Hematopoietic multipotent progenitor cell (in vitro differentiated cells): Measurements from ENCODE around the gene DMRTC1. TPM values are rescaled to one million over a fixed set of nuclear protein-coding genes. Genes with fewer than 3 reads are reported as not detected.
"Not testable (repeated sequence)": the region's sequence is repeated elsewhere in the genome, so short reads cannot be mapped to it uniquely, and the experiment has no call there.

Experiments
- DNase-seq, 3 donors: peaks; one replicate each; pipeline ENCODE4 v3.0.0-alpha.2; 2011 to 2015; ENCODE audit warnings: low read depth in 2 of 3, low spot score in 2 of 3
- total RNA-seq: library from RNA; depleted of rRNA; stranded (reverse); fragments of >200 nt; gene quantifications from one replicate; pipeline ENCODE4 v1.2.3, GENCODE V29; 2012

The DMRTC1 gene, protein sequence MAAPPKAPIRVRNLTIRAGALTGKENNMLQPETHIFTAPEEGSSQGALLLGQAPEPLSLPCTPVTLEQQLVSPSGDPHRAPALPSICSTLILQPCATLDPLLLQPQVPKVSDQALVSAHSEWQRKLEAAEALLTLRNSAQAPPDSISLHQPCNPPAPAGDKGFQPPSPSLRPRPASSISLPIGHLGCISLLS
- total RNA-seq: not detected

DNA sequence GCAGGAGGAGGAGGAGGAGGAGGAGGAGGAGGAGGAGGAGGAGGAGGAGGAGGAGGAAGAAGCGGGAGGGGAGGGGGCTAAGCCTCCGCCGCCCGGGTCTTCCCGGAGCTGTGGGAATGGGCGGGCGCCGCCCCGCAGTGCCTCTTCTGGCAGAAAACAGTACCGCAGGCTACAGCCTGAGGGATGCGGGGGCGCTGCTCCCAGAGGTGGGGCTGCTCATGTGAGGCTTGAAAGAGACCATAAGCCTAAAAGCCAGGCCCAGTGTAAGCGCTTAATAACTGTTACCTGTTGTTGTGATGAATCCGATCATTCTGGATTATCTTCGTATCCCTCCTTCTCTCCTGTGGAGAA, at the start of gene DMRTC1:
DMRTC1 (minus strand) TSS at position 19 of the 351 bp plus-strand sequence. CDS start 68,143 bp downstream, outside the sequence.
- not testable (repeated sequence) for DNase-seq

DNA sequence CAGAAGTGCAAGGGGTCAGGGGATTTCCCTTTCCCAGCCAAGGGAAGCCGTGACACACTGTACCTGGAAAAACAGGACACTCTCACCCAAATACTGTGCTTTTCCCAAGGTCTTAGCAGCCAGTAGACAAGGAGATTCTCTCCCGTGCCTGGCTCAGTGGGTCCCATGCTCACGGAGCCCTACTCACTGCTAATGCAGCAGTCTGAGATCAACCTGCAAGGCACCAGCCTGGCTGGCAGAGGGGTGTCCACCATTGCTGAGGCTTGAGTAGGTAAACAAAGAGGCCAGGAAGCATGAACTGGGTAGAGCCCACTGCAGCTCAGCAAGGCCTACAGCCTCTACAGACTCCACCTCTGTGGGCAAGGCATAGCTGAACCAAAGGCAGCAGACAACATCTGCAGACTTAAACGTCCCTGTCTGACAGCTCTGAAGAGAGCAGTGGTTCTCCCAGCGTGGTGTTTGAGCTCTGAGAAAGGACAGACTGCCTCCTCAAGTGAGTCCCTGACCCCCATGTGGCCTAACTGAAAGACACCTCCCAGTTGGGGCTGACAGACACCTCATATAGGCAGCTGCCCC, 37.3 kb upstream of the DMRTC1 start:
- DNase-seq: not testable (repeated sequence)

DNA sequence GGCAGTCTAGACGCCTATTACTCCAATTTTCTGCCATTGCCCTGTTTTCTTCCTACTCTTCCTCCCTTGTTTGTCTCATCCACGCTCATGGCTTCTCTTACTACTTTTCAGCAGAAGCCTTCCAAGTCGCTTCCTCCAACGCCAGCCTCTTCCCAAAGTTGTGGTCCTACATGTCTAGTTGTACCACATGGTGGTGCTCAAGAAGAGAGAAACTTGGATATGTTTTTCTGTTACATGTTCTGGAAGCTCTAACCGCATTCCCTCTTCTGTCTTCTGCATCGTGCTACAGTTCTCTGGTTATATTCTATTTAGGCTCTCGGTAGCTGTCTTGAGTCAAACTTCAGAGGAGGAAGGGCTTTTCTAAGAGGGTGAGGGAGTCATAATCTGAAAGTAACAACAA, 31.2 kb upstream of the DMRTC1 start:
- DNase-seq: not testable (repeated sequence)

DNA sequence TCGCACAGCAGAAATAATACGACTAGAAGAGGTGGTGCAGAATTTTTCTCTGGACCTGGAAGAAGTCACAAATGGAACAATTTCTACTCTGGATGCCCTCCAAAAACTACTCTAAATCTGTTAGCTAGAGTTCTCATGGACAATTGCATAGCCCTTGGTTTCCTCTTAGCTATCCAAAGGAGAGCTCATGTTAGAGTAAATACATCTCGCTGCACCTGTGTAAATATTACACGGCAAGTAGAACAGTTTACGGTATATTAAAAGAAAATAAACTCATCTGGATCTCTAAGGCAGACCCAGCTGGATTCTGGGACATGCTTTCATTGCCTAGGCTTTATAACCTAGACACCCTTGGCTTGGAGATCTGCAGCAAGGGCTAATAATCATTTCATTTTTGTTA, 28.2 kb upstream of the DMRTC1 start:
- not testable (repeated sequence) for DNase-seq

DNA sequence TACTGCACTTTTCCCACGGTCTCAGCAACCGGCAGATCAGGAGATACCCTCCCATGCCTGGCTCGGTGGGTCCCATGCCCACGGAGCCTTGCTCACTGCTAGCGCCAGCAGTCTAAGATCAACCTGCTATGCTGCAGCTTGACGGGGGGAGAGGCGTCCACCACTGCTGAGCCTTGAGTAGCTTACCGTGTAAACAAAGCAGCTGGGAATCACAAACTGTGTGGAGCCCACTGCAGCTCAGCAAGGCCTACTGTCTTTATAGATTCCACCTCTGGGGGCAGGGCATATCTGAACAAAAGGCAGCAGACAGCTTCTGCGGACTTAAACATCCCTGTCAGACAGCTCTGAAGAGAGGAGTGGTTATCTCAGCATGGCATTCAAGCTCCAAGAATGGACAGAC, 16.3 kb upstream of the DMRTC1 start:
- not testable (repeated sequence) for DNase-seq

DNA sequence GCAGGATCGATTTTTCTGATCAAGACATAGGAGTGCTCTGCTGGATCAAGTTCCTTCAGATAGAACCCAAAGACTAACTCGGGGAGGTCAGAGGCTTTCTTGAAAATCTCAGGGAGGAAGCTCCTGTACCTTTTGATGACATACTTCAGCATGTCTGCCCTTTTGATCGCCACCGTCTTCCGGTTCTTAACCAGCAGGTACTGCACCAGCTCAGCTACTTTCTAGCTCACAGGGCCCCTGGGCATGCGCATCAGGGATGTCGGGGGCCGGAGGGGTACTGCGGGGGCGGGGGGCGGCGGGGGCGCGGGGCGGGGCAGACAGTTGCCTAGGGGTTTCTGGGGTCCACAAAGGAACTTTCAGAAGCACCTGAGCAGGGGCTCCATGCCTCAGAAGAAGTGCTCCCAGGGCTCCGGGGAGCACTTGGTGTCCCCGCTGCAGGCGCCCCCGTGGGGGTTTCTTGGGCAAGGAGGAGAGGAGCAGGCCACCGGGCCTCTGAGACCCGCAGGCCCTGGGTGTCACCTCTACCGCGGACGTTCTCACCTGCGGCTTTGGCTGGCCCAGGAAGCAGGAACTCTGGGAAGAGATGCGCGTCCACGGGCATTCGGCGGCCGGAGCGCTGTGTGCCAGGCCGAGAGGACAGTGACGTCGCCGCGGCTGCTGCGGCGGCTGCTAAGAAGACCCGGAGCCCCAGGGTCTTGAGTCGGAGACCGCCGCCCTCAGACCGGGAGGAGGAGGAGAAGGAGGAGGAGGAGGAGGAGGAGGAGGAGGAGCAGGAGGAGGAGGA, 410 bp downstream of the DMRTC1 start:
- DNase-seq: not testable (repeated sequence)

DNA sequence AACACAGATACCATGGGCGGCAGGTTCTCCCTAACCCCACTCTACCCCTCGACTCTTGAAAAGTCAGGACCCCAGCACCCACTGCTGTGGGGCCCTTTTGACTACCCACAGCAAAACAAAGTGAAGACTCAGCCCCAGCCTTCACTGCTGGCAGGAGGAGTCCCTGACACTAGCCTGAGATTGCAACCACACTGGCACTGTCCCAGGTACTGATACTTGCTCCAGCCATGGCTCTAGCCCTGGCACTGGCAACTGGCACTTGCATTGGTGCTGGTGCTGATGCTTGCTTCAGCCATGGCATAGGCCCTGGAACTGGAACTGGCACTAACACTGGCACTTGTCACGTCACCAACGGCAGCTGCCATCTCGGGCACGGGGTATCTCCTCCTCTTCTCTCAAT, 1.4 kb downstream of the DMRTC1 start:
- DNase-seq: not testable (repeated sequence)

DNA sequence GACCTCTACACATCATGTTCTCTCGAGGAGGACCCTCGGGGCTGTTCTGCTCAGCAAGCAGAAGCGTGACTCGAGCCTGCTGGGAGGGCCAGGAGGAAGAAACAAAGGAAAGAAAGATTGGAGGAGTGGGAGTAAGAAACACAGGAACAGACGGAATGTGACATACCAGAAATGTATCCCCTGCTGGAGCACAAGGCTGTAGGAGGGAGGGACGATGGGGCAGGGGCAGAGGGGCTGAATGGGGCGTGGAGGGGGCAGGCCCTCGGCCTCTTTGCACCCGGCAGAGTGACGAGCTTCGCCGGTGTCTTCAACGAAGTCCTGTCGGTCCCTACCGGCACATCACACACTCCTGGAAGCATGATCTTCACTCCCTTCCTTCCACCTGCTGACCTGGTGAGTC, 5.7 kb downstream of the DMRTC1 start, which contains the start of gene FAM236A:
FAM236A (plus strand) TSS at position 301 of the 400 bp plus-strand sequence; CDS start at position 358, 57 bp downstream.
- not testable (repeated sequence) for DNase-seq

DNA sequence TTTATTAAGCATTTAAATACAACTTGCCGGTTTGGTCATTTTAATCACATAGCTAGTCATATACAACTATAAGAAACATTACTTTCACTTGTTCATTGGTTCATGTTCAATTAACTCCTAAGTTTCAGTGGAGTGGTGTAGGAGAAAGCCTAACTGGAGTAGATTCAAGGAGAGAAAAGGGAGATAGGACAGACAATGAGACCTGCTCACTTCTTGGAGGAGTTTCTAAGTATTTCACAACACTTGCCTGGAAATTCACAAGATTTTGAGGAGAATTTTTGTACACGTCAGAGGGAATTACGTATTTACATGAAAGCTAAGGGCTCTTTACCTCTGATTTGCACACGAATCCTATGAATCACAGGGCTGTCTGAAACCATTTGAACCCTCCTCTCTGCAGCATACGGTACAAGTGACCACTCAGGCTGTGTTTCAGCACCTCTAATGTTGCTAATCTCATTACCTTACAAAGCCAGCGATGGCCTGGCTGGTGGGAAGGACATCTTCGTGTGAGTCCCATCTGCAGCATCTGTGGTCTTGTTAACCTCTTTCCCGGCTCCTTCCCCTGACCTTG, 6.7 kb downstream of the DMRTC1 start:
- not testable (repeated sequence) for DNase-seq

DNA sequence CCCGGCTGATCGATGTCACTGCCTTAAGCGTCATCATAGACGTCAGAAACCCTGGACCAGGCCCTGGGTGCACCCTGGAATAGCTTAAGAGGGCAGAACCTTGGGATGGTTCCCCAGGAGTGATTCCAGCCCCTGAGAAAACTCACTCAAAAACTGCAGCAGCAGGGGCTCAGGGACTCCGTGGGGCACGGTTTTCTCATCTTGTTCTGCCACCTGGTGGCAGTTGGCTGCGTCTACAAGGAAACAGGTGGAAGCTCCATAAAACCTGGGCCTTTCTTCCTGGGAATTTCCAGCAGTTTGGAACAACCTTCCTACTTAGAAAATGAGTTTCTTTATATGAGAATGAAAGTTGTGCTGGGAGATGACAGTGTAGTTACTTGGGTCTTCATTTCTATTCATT, 7.2 kb downstream of the DMRTC1 start:
- DNase-seq: not testable (repeated sequence)

DNA sequence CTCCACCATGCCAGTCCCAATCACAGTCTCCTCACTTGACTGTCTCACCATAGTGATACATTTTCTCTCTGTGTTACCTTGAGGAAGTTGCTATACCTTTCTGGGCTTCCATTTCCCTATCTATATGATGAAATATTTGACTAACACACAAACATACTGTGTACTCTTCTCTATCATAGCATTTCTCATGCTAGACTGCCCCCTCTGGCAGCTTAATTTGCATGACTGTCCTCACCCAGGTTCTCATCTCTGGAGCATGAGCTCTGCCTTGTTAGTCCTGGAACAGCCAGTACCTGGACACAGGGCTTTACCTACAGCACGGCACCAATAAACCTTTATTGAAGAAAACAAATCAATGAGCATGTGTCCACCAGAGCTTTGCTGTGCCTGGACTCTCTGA, 11.4 kb downstream of the DMRTC1 start:
- not testable (repeated sequence) for DNase-seq

DNA sequence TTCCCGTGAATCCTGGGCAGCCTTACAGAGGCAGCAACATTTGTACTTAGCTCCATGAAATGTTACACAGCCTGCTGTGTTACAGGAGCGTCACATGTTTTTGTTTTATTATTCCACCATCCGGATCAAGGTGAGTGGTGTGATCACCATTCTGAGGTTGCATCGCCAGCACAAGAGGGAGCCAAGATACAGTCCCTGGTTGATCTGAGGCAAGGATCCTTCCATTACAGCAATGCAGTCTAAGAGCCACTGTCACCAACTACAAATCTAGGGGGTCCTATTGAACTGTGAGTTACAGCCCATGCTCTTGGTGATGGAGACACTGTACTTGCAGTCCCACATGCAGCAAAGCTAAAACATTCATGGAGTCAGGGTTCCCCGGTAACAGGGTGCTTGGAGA, 27.5 kb downstream of the DMRTC1 start:
- DNase-seq: not testable (repeated sequence)

DNA sequence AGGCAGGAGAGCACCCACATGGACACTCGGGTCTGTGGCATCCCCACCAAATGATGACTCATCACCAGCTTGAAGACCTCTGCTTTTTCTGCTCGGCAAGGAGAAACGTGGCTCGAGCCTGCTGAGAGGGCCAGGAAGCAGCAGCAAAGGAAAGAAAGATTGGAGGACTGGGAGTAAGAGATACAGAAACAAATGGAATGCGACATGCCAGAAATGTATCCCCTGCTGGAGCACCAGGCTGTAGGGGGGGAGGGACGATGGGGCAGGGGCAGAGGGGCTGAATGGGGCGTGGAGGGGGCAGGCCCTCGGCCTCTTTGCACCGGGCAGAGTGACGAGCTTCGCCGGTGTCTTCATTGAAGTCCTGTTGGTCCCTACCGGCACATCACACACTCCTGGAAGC, 31.3 kb downstream of the DMRTC1 start, which contains the start of gene FAM236C:
FAM236C (plus strand) TSS at position 301 of the 400 bp plus-strand sequence. CDS start 100 bp downstream, outside the sequence.
- DNase-seq: not testable (repeated sequence)

DNA sequence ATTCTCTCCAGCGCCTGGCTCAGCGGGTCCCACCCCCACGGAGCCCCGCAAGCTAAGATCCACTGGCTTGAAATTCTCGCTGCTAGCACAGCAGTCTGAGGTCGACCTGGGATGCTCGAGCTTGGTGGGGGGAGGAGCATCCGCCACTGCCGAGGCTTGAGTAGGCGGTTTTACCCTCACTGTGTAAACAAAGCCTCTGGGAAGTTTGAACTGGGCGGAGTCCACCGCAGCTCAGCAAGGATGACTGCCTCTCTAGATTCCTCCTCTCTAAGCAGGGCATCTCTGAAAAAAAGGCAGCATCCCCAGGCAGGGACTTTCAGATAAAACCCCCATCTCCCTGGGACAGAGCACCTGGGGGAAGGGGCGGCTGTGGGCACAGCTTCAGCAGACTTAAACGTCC, 53.9 kb downstream of the DMRTC1 start:
- DNase-seq: not testable (repeated sequence)

DNA sequence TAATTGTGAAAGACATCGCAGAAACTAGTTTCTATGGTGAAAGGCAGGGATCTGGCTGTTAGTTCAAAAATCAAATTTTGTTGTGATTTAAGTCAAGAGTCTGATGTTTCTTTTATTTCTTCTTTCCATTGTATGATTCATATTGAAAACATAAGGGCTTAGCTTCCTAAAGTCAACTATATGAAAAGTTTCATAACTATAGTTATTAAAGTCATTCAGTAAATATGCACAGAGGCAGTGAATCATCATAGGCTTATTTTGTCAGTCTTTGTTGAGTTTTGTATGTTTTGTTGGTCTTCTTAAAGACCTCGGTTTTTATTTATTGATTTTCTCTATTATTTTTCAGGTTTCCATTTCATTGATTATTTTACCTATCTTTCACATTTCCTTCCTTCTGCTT, 60.7 kb downstream of the DMRTC1 start:
- not testable (repeated sequence) for DNase-seq

DNA sequence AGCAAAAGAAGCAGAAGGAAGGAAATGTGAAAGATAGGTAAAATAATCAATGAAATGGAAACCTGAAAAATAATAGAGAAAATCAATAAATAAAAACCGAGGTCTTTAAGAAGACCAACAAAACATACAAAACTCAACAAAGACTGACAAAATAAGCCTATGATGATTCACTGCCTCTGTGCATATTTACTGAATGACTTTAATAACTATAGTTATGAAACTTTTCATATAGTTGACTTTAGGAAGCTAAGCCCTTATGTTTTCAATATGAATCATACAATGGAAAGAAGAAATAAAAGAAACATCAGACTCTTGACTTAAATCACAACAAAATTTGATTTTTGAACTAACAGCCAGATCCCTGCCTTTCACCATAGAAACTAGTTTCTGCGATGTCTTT, 106.1 kb downstream of the DMRTC1 start:
- not testable (repeated sequence) for DNase-seq

DNA sequence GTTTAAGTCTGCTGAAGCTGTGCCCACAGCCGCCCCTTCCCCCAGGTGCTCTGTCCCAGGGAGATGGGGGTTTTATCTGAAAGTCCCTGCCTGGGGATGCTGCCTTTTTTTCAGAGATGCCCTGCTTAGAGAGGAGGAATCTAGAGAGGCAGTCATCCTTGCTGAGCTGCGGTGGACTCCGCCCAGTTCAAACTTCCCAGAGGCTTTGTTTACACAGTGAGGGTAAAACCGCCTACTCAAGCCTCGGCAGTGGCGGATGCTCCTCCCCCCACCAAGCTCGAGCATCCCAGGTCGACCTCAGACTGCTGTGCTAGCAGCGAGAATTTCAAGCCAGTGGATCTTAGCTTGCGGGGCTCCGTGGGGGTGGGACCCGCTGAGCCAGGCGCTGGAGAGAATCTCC, 112.9 kb downstream of the DMRTC1 start:
- not testable (repeated sequence) for DNase-seq
